Kidney epithelial cell (primary cell): Measurements from ENCODE around the gene PDE6A. TPM values are rescaled to one million over a fixed set of nuclear protein-coding genes. Genes with fewer than 3 reads are reported as not detected.

Source experiments
- DNase-seq: peaks from one replicate; pipeline ENCODE4 v3.0.0-alpha.2; 2010; ENCODE audit warnings: low read depth
- H3K27me3 ChIP-seq: 2 replicates; pipeline ENCODE4 v1.6.0; 2011; ENCODE audit warnings: low read length; ENCODE audit not compliant: control insufficient read depth, insufficient read depth
- H3K36me3 ChIP-seq: 2 replicates; pipeline ENCODE4 v1.5.1; 2011; ENCODE audit warnings: low read length; ENCODE audit not compliant: control insufficient read depth, insufficient read depth
- H3K4me3 ChIP-seq: 2 replicates; pipeline ENCODE4 v1.5.1; 2011; ENCODE audit warnings: low read depth, mild to moderate bottlenecking, control low read depth, low read length
- total RNA-seq: library from RNA; depleted of rRNA; stranded (reverse); fragments of >200 nt; gene quantifications from 2 replicates; pipeline ENCODE4 v1.2.3, GENCODE V29; 2015
- TF ChIP-seq, protein P1 (sequence below): IDR thresholded peaks from 2 replicates; pipeline ENCODE4 v1.5.1; 2011; ENCODE audit warnings: mild to moderate bottlenecking, moderate library complexity, low read length, control low read depth, inconsistent platforms; ENCODE audit not compliant: insufficient read depth, poor library complexity, severe bottlenecking

The PDE6A gene
- total RNA-seq, 1 donor from 2014 or later, result not detected

DNA sequence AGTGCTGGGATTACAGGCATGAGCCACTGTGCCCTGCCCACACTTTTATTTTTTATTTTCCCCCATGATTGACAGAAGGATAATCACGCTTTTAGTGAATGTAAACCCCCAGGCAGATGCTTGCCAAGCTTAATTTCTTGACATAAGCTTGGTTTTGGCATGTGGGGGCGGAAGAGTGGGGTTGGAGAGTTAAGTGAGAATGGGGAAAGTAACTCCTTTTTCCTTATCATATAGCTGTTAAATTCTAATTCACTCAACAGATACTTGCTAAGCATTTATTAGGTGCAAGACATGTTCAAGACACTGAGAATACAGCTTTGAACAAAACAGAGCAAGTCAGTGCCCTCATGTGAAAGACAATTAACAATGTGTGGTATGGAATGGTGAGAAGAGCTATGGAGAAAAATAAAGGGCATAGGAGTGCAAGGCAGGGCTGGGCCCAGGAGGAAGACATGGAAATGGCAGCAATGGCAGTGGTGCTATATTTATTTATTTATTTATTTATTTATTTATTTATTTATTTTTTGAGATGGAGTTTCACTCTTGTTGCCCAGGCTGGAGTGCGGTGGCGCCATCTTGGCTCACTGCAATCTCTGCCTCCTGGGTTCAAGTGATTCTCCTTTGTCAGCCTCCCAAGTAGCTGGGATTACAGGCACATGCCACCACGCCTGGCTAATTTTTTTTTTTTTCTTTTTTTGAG lies 18.2 kb upstream of the PDE6A start:
- TF ChIP-seq, protein P1, sequence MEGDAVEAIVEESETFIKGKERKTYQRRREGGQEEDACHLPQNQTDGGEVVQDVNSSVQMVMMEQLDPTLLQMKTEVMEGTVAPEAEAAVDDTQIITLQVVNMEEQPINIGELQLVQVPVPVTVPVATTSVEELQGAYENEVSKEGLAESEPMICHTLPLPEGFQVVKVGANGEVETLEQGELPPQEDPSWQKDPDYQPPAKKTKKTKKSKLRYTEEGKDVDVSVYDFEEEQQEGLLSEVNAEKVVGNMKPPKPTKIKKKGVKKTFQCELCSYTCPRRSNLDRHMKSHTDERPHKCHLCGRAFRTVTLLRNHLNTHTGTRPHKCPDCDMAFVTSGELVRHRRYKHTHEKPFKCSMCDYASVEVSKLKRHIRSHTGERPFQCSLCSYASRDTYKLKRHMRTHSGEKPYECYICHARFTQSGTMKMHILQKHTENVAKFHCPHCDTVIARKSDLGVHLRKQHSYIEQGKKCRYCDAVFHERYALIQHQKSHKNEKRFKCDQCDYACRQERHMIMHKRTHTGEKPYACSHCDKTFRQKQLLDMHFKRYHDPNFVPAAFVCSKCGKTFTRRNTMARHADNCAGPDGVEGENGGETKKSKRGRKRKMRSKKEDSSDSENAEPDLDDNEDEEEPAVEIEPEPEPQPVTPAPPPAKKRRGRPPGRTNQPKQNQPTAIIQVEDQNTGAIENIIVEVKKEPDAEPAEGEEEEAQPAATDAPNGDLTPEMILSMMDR, result no peak
- no peaks in the 10 kb centered on the region for H3K36me3 ChIP-seq

GRCh38 chr5:149961957-149962409 lies 17.4 kb upstream of the PDE6A start:
- TF ChIP-seq, protein P1, result peak; percentile 55
- Histone ChIP-seq H3K4me3 (peak overlapping the region; percentile 77), H3K27me3 (no peaks in the 10 kb centered on the region), H3K36me3 (no peaks in the 10 kb centered on the region)
- DNase-seq, result no peak

More for the DNA sequence above, 18.2 kb upstream of the PDE6A start:
- DNase-seq, result no peak
- no peaks in the 10 kb centered on the region for H3K27me3 ChIP-seq
- H3K4me3 ChIP-seq, result no peak overlapping the region

GRCh38 chr5:149961186-149961685 lies 16.6 kb upstream of the PDE6A start:
- Histone ChIP-seq H3K4me3 (peak overlapping the region; percentile 77), H3K27me3 (no peaks in the 10 kb centered on the region), H3K36me3 (no peaks in the 10 kb centered on the region)
- DNase-seq, result no peak
- TF ChIP-seq, protein P1, result no peak

- Histone ChIP-seq H3K4me3 (peak within 1 kb of the TSS; percentile 77), H3K36me3 (no peaks in the 10 kb centered on the region), H3K27me3 (no peaks in the 10 kb centered on the region)
- TF ChIP-seq, protein P1, result no peak
- peak; percentile 88 for DNase-seq
Measured at GRCh38 chr5:149960272-149961185, 15.9 kb upstream of the PDE6A start, which contains the start of gene SLC26A2. TSS of gene SLC26A2 (plus strand) at chr5:149960758. CDS start at chr5:149977653, 16,895 bp downstream.

- DNase-seq, result no peak
- no peaks in the 10 kb centered on the region for H3K27me3 ChIP-seq
- H3K4me3 ChIP-seq, result peak overlapping the region; percentile 77
- no peaks in the 10 kb centered on the region for H3K36me3 ChIP-seq
- TF ChIP-seq, protein P1, result peak; percentile 41
Measured at GRCh38 chr5:149959406-149960236, 15.0 kb upstream of the PDE6A start.
